H1 (cell line): Measurements from ENCODE around the gene ASPRV1. TPM values are rescaled to one million over a fixed set of nuclear protein-coding genes. Genes with fewer than 3 reads are reported as not detected.

Experiments used
- CTCF ChIA-PET: fragments of 300-600 bp; sonication (Branson Sonifier 250); formaldehyde crosslinking; loops from one replicate; lab custom pipeline; 2021; ENCODE audit not compliant: partially characterized antibody; lab: Charles Lee
- POLR2A ChIA-PET: fragments of 300-600 bp; sonication (Branson Sonifier 250); formaldehyde crosslinking; loops from one replicate; lab custom pipeline; 2021; ENCODE audit warnings: inconsistent platforms; ENCODE audit not compliant: partially characterized antibody; lab: Charles Lee
- DNase-seq, 2 experiments: peaks; one replicate each; pipeline versions ENCODE4 v3.0.0 to v3.0.0-alpha.2; 2010 to 2022; ENCODE audit warnings: low spot score in 2 of 2, low read depth in 1 of 2, mixed read lengths in 1 of 2
- FAIRE-seq: peaks from 2 replicates; lab custom pipeline; 2011; peaks lifted over from hg19 to GRCh38; lab: Jason Lieb, UNC
- H2AFZ ChIP-seq: 2 replicates; pipeline ENCODE4 v1.8.1; 2012; ENCODE audit warnings: low read length, inconsistent platforms
- H2AK5ac ChIP-seq: 2 replicates; pipeline ENCODE4 v1.6.1; 2013; ENCODE audit warnings: low read depth, low read length
- H2BK120ac ChIP-seq: replicated peaks from 2 replicates; pipeline ENCODE3; 2013; ENCODE audit warnings: low read depth, low read length, inconsistent platforms
- H2BK12ac ChIP-seq: 2 replicates; pipeline ENCODE4 v1.6.1; 2013; ENCODE audit warnings: low read depth, low read length
- H2BK15ac ChIP-seq: 2 replicates; pipeline ENCODE4 v1.6.1; 2013; ENCODE audit warnings: low read length
- H2BK20ac ChIP-seq: 2 replicates; pipeline ENCODE4 v1.6.1; 2013; ENCODE audit warnings: low read length
- H2BK5ac ChIP-seq: 2 replicates; pipeline ENCODE4 v1.6.1; 2013; ENCODE audit warnings: low read depth, low read length
- H3K14ac ChIP-seq: 2 replicates; pipeline ENCODE4 v1.6.1; 2013; ENCODE audit warnings: inconsistent platforms; ENCODE audit not compliant: insufficient read length
- H3K18ac ChIP-seq: 2 replicates; pipeline ENCODE4 v1.6.1; 2013; ENCODE audit warnings: low read length; ENCODE audit errors: extremely low read depth
- H3K23ac ChIP-seq: 2 replicates; pipeline ENCODE4 v1.6.1; 2013; ENCODE audit warnings: inconsistent platforms; ENCODE audit not compliant: insufficient read length
- H3K23me2 ChIP-seq: 2 replicates; pipeline ENCODE4 v1.6.1; 2013; ENCODE audit warnings: low read depth, low read length
- H3K27ac ChIP-seq: 2 replicates; pipeline ENCODE4 v1.6.1; 2011; ENCODE audit warnings: low read depth, low read length, inconsistent platforms
- H3K27me3 ChIP-seq, 4 experiments: replicated peaks in 1 of 4; 1 replicate in 1 of 4; 2 replicates in 3 of 4; pipeline versions ENCODE4 v1.6.1 to v1.8.1; 2011 to 2013; ENCODE audit warnings: low read length in 3 of 4, mild to moderate bottlenecking in 3 of 4, inconsistent platforms in 2 of 4, mixed read lengths in 2 of 4, moderate library complexity in 1 of 4; ENCODE audit not compliant: control insufficient read depth in 3 of 4, insufficient read depth in 3 of 4; ENCODE audit errors: extremely low read depth in 1 of 4
- H3K36me3 ChIP-seq, 4 experiments: 2 replicates each; pipeline versions ENCODE4 v1.6.1 to v1.8.1; 2011 to 2013; ENCODE audit warnings: mild to moderate bottlenecking in 4 of 4, low read length in 3 of 4, moderate library complexity in 2 of 4, control low read depth in 1 of 4, inconsistent platforms in 1 of 4; ENCODE audit not compliant: insufficient read depth in 4 of 4, control insufficient read depth in 2 of 4
- H3K4ac ChIP-seq: replicated peaks from 2 replicates; pipeline ENCODE3; 2013; ENCODE audit warnings: low read length, low read depth, mixed read lengths, inconsistent platforms; ENCODE audit not compliant: insufficient read length
- H3K4me1 ChIP-seq, 4 experiments: replicated peaks in 1 of 4; 1 replicate in 1 of 4; 2 replicates in 3 of 4; pipeline versions ENCODE4 v1.6.1 to v1.8.1; 2011 to 2013; ENCODE audit warnings: low read length in 3 of 4, inconsistent platforms in 2 of 4, mixed read lengths in 1 of 4; ENCODE audit not compliant: insufficient read depth in 4 of 4, control insufficient read depth in 3 of 4
- H3K4me2 ChIP-seq, 2 experiments: 2 replicates each; pipeline versions ENCODE4 v1.6.1 to v1.8.1; 2011 to 2013; ENCODE audit warnings: low read depth in 2 of 2, low read length in 2 of 2, control low read depth in 1 of 2, inconsistent platforms in 1 of 2, mild to moderate bottlenecking in 1 of 2; ENCODE audit not compliant: insufficient read depth in 1 of 2
- H3K4me3 ChIP-seq, 4 experiments: fragments of 200-600, 300-600 bp in 1 of 4; sonication (generic), shearing (Covaris generic), sonication (Bioruptor Twin) in 1 of 4; 2 replicates each; pipeline versions ENCODE4 v1.5.1 to v1.8.1; 2011 to 2016; ENCODE audit warnings: low read length in 4 of 4, low read depth in 3 of 4, control low read depth in 2 of 4, inconsistent platforms in 2 of 4, mild to moderate bottlenecking in 2 of 4, mixed read lengths in 1 of 4, moderate library complexity in 1 of 4; ENCODE audit not compliant: insufficient read depth in 2 of 4; ENCODE audit errors: extremely low read depth in 1 of 4
- H3K56ac ChIP-seq: replicated peaks from 2 replicates; pipeline ENCODE3; 2013; ENCODE audit warnings: low read depth, mild to moderate bottlenecking, mixed read lengths, low read length, inconsistent platforms; ENCODE audit not compliant: insufficient read length
- H3K79me1 ChIP-seq: 2 replicates; pipeline ENCODE4 v1.6.1; 2013; ENCODE audit warnings: low read depth, low read length, control low read depth
- H3K79me2 ChIP-seq, 2 experiments: 2 replicates each; pipeline versions ENCODE4 v1.6.1 to v1.8.1; 2012 to 2013; ENCODE audit warnings: low read length in 2 of 2, mild to moderate bottlenecking in 2 of 2, inconsistent platforms in 1 of 2; ENCODE audit not compliant: insufficient read depth in 2 of 2, control insufficient read depth in 1 of 2
- H3K9ac ChIP-seq, 4 experiments: replicated peaks in 1 of 4; 1 replicate in 1 of 4; 2 replicates in 3 of 4; pipeline versions ENCODE4 v1.6.1 to v1.8.1; 2011 to 2013; ENCODE audit warnings: low read depth in 3 of 4, low read length in 3 of 4, control low read depth in 2 of 4, mild to moderate bottlenecking in 2 of 4, moderate library complexity in 2 of 4, inconsistent platforms in 1 of 4; ENCODE audit errors: extremely low read depth in 1 of 4
- H3K9me3 ChIP-seq, 2 experiments: 2 replicates each; pipeline versions ENCODE4 v1.6.1 to v1.8.1; 2012 to 2013; ENCODE audit warnings: mild to moderate bottlenecking in 2 of 2, moderate library complexity in 2 of 2, control low read depth in 1 of 2, inconsistent platforms in 1 of 2, low read depth in 1 of 2, low read length in 1 of 2, mixed read lengths in 1 of 2; ENCODE audit not compliant: insufficient read depth in 2 of 2
- H4K20me1 ChIP-seq, 2 experiments: replicated peaks in 1 of 2; 2 replicates each; pipeline versions ENCODE3 to v1.8.1; 2011 to 2013; ENCODE audit warnings: inconsistent platforms in 2 of 2, low read length in 2 of 2, mild to moderate bottlenecking in 1 of 2; ENCODE audit not compliant: insufficient read depth in 2 of 2, control insufficient read depth in 1 of 2
- H4K5ac ChIP-seq: 2 replicates; pipeline ENCODE4 v1.6.1; 2013; ENCODE audit warnings: low read length, low read depth, mixed read lengths, inconsistent platforms; ENCODE audit not compliant: insufficient read length
- H4K8ac ChIP-seq: 2 replicates; pipeline ENCODE4 v1.8.0; 2013; ENCODE audit warnings: mild to moderate bottlenecking, moderate library complexity, low read length, inconsistent platforms; ENCODE audit not compliant: insufficient read depth; ENCODE audit errors: extremely low read depth
- H4K91ac ChIP-seq: replicated peaks from 2 replicates; pipeline ENCODE3; 2013; ENCODE audit warnings: low read length, mixed read lengths, inconsistent platforms; ENCODE audit not compliant: insufficient read length
- CEBPB ChIP-seq: IDR thresholded peaks from 2 replicates; pipeline ENCODE4 v1.6.1; 2012; ENCODE audit warnings: low read depth, low read length
- JUND ChIP-seq: IDR thresholded peaks from 2 replicates; pipeline ENCODE4 v1.6.1; 2011; ENCODE audit warnings: mild to moderate bottlenecking, improper control_type of control experiment, low read length
- MAFK ChIP-seq: IDR thresholded peaks from 2 replicates; pipeline ENCODE4 v1.6.1; 2012; ENCODE audit warnings: low read depth, mild to moderate bottlenecking, improper control_type of control experiment, low read length
- RFX5 ChIP-seq: IDR thresholded peaks from 2 replicates; pipeline ENCODE4 v1.6.1; 2011; ENCODE audit warnings: low read depth, low read length, improper control_type of control experiment, borderline replicate concordance
- TAF7 ChIP-seq: optimal IDR thresholded peaks from 2 replicates; pipeline ENCODE3; 2011; ENCODE audit warnings: low read depth, mild to moderate bottlenecking, inconsistent platforms, low read length, moderate library complexity, borderline replicate concordance
- WGBS, 2 experiments: shearing (Covaris generic) in 1 of 2; methylation state at CpG; one replicate each; pipeline versions ENCODE4 v1.1.6 to v1.1.7; 2013 to 2015; ENCODE audit warnings: low lambda C conversion rate in 2 of 2, mixed read lengths in 2 of 2, inconsistent platforms in 1 of 2, low coverage in 1 of 2, missing lambda C conversion rate in 1 of 2; ENCODE audit not compliant: insufficient replicate concordance in 2 of 2, insufficient coverage in 1 of 2, insufficient read length in 1 of 2; ENCODE audit errors: extremely low coverage in 1 of 2, missing lambda C conversion rate in 1 of 2; 5-methylcytosine and 5-hydroxymethylcytosine counted together
- long read RNA-seq, 2 experiments: library from RNA in 1 of 2; library from capped mRNA in 1 of 2; stranded (forward); transcript quantifications; one replicate each; pipeline ENCODE4 v2.0.0, GENCODE V29; 2021; ENCODE audit warnings: inconsistent platforms in 1 of 2
- polyA minus RNA-seq, 3 experiments: library from RNA; depleted of rRNA, polyadenylated mRNA; stranded (reverse); fragments of >200 nt; gene quantifications; 1 replicate in 2 of 3; 2 replicates in 1 of 3; pipeline ENCODE4 v1.2.3, GENCODE V29; 2011
- polyA plus RNA-seq, 7 experiments: library from polyadenylated mRNA; depleted of rRNA in 3 of 7; stranded (reverse) in 5 of 7; unstranded in 2 of 7; fragments of >200 nt in 5 of 7; fragments of 200-250 nt in 2 of 7; gene quantifications; 1 replicate in 5 of 7; 2 replicates in 1 of 7; 4 replicates in 1 of 7; pipeline versions ENCODE4 v1.2.1 to v1.2.3, GENCODE V29; 2011 to 2013; ENCODE audit warnings: missing spikeins in 2 of 7, mixed read lengths in 2 of 7
- total RNA-seq: library from RNA; stranded (reverse); fragmentation: NEBNext Ultra II Directional; extraction: Animal tissue kit (Norgen Biotek cat#: 25700); gene quantifications from 2 replicates; pipeline ENCODE4 v1.2.1, GENCODE V29; 2021

ASPRV1 gene
- 0.86 and 0.95 TPM in 2 replicates for total RNA-seq
- polyA plus RNA-seq (2011; rRNA removed), result 0.42 and 0.59 TPM in 2 replicates
- 0.80 TPM for polyA plus RNA-seq (2011; cell fraction: cytosol; rRNA removed)
- polyA plus RNA-seq (2011; cell fraction: nucleus; rRNA removed), result 1.2 TPM
- polyA plus RNA-seq (2012, experiment 1 of 2), result 0.87 to 1.0 TPM (median 0.95 TPM) in 4 replicates
- 0.76 TPM for polyA plus RNA-seq (2012, experiment 2 of 2)
- polyA plus RNA-seq (2013, experiment 1 of 2), result 0.32 TPM
- polyA plus RNA-seq (2013, experiment 2 of 2), result 0.31 TPM
- 0.57 and 0.73 TPM in 2 replicates for polyA minus RNA-seq (2011; rRNA and poly(A)+ RNA removed)
- 0.51 TPM for polyA minus RNA-seq (2011; cell fraction: cytosol; rRNA and poly(A)+ RNA removed)
- polyA minus RNA-seq (2011; cell fraction: nucleus; rRNA and poly(A)+ RNA removed), result 1.00 TPM
- long read RNA-seq, experiment 1, partial matches to known transcripts, result 0 of 1 reads
- long read RNA-seq, experiment 1, other reads (novel, unspliced or antisense), result 0 of 1 reads
- long read RNA-seq, experiment 2, partial matches to known transcripts, result 0 of 1 reads
- long read RNA-seq, experiment 2, other reads (novel, unspliced or antisense), result 0 of 1 reads

- no peaks in the 10 kb centered on the region for H3K9me3 ChIP-seq
- CTCF ChIA-PET, result interaction anchor here (0.6 to 1.2 kb wide), 4 partner anchors 20 to 128 kb away, joined by 3 read pairs; no protein-coding TSS in a partner anchor
- no peak within 1 kb of the TSS for H3K4ac ChIP-seq
- H3K4me2 ChIP-seq, result peak within 1 kb of the TSS in 1 of 2 experiments; percentile 1; a peak in 2 of 4 replicates
- H2BK120ac ChIP-seq, result no peak within 1 kb of the TSS
- no peak within 1 kb of the TSS for H3K14ac ChIP-seq
- no peak within 1 kb of the TSS for H3K18ac ChIP-seq
- no peak within 1 kb of the TSS for H3K27ac ChIP-seq
- H2BK15ac ChIP-seq, result peak within 1 kb of the TSS; percentile 72; the same call in 1 of the 2 replicates
- DNase-seq, result no peak
- TF ChIP-seq CEBPB (no peak), JUND (no peak), TAF7 (no peak), MAFK (no peak), RFX5 (no peak)
- no peak within 1 kb of the TSS for H3K9ac ChIP-seq
- no peaks in the 10 kb centered on the region for H3K27me3 ChIP-seq
- WGBS, 2 experiments, result 93% methylated on average over 14 of the region's 14 CpGs; no CpG with 5 or more reads in 1 of the 2 experiments
- H2BK12ac ChIP-seq, result no peak within 1 kb of the TSS
- no peak within 1 kb of the TSS for H2AK5ac ChIP-seq
- no peak within 1 kb of the TSS for H3K23ac ChIP-seq
- no peak within 1 kb of the TSS for H3K4me3 ChIP-seq
- H4K20me1 ChIP-seq, result no peaks in the 10 kb centered on the region
- no peak for FAIRE-seq
- H3K4me1 ChIP-seq, result peaks cover 0 to 7% (median 0%) of the 10 kb centered on the region in 4 experiments; a peak in 1 of 7 replicates
- no peaks in the 10 kb centered on the region for H3K23me2 ChIP-seq
- no peaks in the 10 kb centered on the region for H3K36me3 ChIP-seq
- no peaks in the 10 kb centered on the region for H3K79me1 ChIP-seq
- no peak within 1 kb of the TSS; the same call in 1 of the 2 replicates for H2AFZ ChIP-seq
- no peaks in the 10 kb centered on the region for H3K79me2 ChIP-seq
- H4K5ac ChIP-seq, result no peak within 1 kb of the TSS
- peak within 1 kb of the TSS; percentile 1 for H4K8ac ChIP-seq
- no peak within 1 kb of the TSS for H4K91ac ChIP-seq
- no peak within 1 kb of the TSS for H2BK20ac ChIP-seq
- H3K56ac ChIP-seq, result no peak within 1 kb of the TSS
- H2BK5ac ChIP-seq, result no peak within 1 kb of the TSS
- POLR2A ChIA-PET, result interaction anchor here (0.7 kb wide), 1 partner anchor 112 kb away, joined by 3 read pairs; no protein-coding TSS in a partner anchor
Measured at GRCh38 chr2:69961496-69961895, at the start of gene ASPRV1. ASPRV1 (minus strand) TSS chr2:69961631; CDS start chr2:69961436, 195 bp downstream.
